ENCODE data around the gene RASL12.
"Not testable (repeated sequence)": the region's sequence is repeated elsewhere in the genome, so short reads cannot be mapped to it uniquely, and the experiment has no call there.

The RASL12 gene

GRCh38 chr15:65095011-65095746, 27.4 kb upstream of the RASL12 start:
- CTCF ChIA-PET, result no interaction called here
- POLR2A ChIA-PET, result no interaction called here
- no peak for DNase-seq (ENCODE audit: extremely low spot score)
- TF ChIP-seq SUZ12 (IDR thresholded peaks at IDR 0.05) (no peak), ELF4 (IDR thresholded peaks at IDR 0.05) (no peak), ARNT (IDR thresholded peaks at IDR 0.05) (no peak), FOXM1 (IDR thresholded peaks at IDR 0.05; ENCODE audit: borderline replicate concordance) (no peak), PKNOX1 (IDR thresholded peaks at IDR 0.05) (no peak), TARDBP (IDR thresholded peaks at IDR 0.05) (no peak), NFRKB (IDR thresholded peaks at IDR 0.05) (no peak), ZNF384 (IDR thresholded peaks at IDR 0.05) (no peak), FOXA1 (IDR thresholded peaks at IDR 0.05) (no peak), HDGF (IDR thresholded peaks at IDR 0.05; ENCODE audit: borderline replicate concordance) (no peak), L3MBTL2 (conservative IDR thresholded peaks at IDR 0.05) (no peak), CTBP1 (IDR thresholded peaks at IDR 0.05; ENCODE audit: borderline replicate concordance) (no peak), BHLHE40 (IDR thresholded peaks at IDR 0.05; ENCODE audit: borderline replicate concordance) (no peak), SP1 (IDR thresholded peaks at IDR 0.05) (no peak), LEF1 (IDR thresholded peaks at IDR 0.05; ENCODE audit: borderline replicate concordance) (no peak), FOXK2 (IDR thresholded peaks at IDR 0.05) (no peak)

GRCh38 chr15:65094294-65094995, 26.7 kb upstream of the RASL12 start:
- TF ChIP-seq NFRKB (IDR thresholded peaks at IDR 0.05), result no peak
- no peak for TF ChIP-seq HDGF (IDR thresholded peaks at IDR 0.05; ENCODE audit: borderline replicate concordance)
- no peak for TF ChIP-seq PKNOX1 (IDR thresholded peaks at IDR 0.05)
- TF ChIP-seq L3MBTL2 (conservative IDR thresholded peaks at IDR 0.05), result no peak
- no peak for TF ChIP-seq FOXK2 (IDR thresholded peaks at IDR 0.05)
- TF ChIP-seq SUZ12 (IDR thresholded peaks at IDR 0.05), result no peak
- no peak for TF ChIP-seq CTBP1 (IDR thresholded peaks at IDR 0.05; ENCODE audit: borderline replicate concordance)
- no peak for TF ChIP-seq ZNF384 (IDR thresholded peaks at IDR 0.05)
- ChIA-PET POLR2A (no interaction called here), CTCF (no interaction called here)
- no peak for DNase-seq (ENCODE audit: extremely low spot score)

GRCh38 chr15:65093793-65094170, 26.0 kb upstream of the RASL12 start:
- DNase-seq (ENCODE audit: extremely low spot score); POLR2A ChIA-PET; CTCF ChIA-PET: not testable (repeated sequence)

GRCh38 chr15:65092911-65093792, 25.4 kb upstream of the RASL12 start:
- TF ChIP-seq SUZ12 (IDR thresholded peaks at IDR 0.05) (no peak), SP1 (IDR thresholded peaks at IDR 0.05) (no peak), CTBP1 (IDR thresholded peaks at IDR 0.05; ENCODE audit: borderline replicate concordance) (no peak), FOXK2 (IDR thresholded peaks at IDR 0.05) (no peak), TARDBP (IDR thresholded peaks at IDR 0.05) (no peak), ZNF384 (IDR thresholded peaks at IDR 0.05) (no peak), LEF1 (IDR thresholded peaks at IDR 0.05; ENCODE audit: borderline replicate concordance) (no peak), BHLHE40 (IDR thresholded peaks at IDR 0.05; ENCODE audit: borderline replicate concordance) (no peak), HDGF (IDR thresholded peaks at IDR 0.05; ENCODE audit: borderline replicate concordance) (no peak), ELF4 (IDR thresholded peaks at IDR 0.05) (no peak), FOXM1 (IDR thresholded peaks at IDR 0.05; ENCODE audit: borderline replicate concordance) (no peak), L3MBTL2 (conservative IDR thresholded peaks at IDR 0.05) (no peak), PKNOX1 (IDR thresholded peaks at IDR 0.05) (no peak)
- CTCF ChIA-PET, result no interaction called here
- DNase-seq (ENCODE audit: extremely low spot score), result no peak
- POLR2A ChIA-PET, result no interaction called here

- ChIA-PET POLR2A (no interaction called here), CTCF (interaction anchor here (0.6 kb wide), 1 partner anchor 112 kb away, joined by 4 read pairs; no protein-coding TSS in a partner anchor)
- DNase-seq (ENCODE audit: extremely low spot score), result no peak
- TF ChIP-seq TARDBP (IDR thresholded peaks at IDR 0.05) (no peak), ARNT (IDR thresholded peaks at IDR 0.05) (no peak), FOXM1 (IDR thresholded peaks at IDR 0.05; ENCODE audit: borderline replicate concordance) (no peak), CTBP1 (IDR thresholded peaks at IDR 0.05; ENCODE audit: borderline replicate concordance) (no peak), NFRKB (IDR thresholded peaks at IDR 0.05) (no peak), BHLHE40 (IDR thresholded peaks at IDR 0.05; ENCODE audit: borderline replicate concordance) (no peak), ZNF384 (IDR thresholded peaks at IDR 0.05) (no peak), LEF1 (IDR thresholded peaks at IDR 0.05; ENCODE audit: borderline replicate concordance) (no peak), FOXA1 (IDR thresholded peaks at IDR 0.05) (no peak), L3MBTL2 (conservative IDR thresholded peaks at IDR 0.05) (no peak), FOXK2 (IDR thresholded peaks at IDR 0.05) (no peak), PKNOX1 (IDR thresholded peaks at IDR 0.05) (no peak), SP1 (IDR thresholded peaks at IDR 0.05) (no peak)
Measured at GRCh38 chr15:65091946-65092770, 24.4 kb upstream of the RASL12 start.

All from HEK293T (cell line).